Mammary epithelial cell (primary cell): ENCODE data around the gene NSG1.

ENCODE experiments used
- EZH2 ChIP-seq: IDR thresholded peaks from 2 replicates; pipeline ENCODE4 v1.6.1; 2012; ENCODE audit warnings: low read length, inconsistent platforms, borderline replicate concordance
- TF ChIP-seq, protein P1 (sequence below), 2 donors: IDR thresholded peaks in 1 of 2; conservative IDR thresholded peaks in 1 of 2; 2 replicates each; pipeline ENCODE4 v1.5.1; 2011 to 2012; ENCODE audit warnings: inconsistent platforms in 2 of 2, low read length in 2 of 2, mild to moderate bottlenecking in 2 of 2, control low read depth in 1 of 2, low read depth in 1 of 2; ENCODE audit not compliant: insufficient read depth in 1 of 2; ENCODE audit errors: extremely low read depth in 1 of 2

DNA sequence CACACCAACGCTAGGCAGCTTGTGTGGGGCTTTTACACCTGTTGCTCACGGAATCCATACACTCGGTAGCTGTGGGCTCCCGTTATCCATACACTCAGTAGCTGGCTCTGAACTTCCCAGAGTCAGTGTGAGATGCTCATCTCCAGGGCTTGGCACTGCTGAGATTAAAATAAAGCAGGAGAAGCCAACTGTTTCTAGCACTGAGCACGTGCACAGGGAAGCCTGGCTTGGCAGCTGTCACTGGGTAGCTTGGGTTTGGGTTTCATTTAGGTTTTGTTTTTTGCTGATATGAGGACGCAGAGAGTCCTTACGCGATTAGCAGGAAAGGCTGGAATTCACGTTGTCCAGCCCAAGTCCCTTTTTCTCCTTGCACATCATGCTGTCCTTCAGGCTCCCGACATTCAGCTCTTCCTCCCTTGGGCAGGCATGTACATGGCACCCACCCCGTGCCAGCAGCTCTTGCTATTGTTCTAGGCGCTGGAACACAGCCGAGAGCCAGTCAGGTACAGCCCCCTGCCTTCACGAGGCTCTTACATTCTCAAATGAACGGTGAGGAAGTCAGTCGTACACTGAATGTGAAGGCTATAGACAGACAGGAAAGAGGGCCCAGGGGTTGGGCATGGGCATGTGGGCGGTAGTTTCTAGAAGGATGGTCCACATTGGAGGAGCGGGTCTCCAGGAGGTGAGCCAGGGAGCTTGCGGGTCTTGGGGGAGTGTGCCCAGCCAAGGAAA lies 25.9 kb downstream of the NSG1 start:
- TF ChIP-seq, protein P1, sequence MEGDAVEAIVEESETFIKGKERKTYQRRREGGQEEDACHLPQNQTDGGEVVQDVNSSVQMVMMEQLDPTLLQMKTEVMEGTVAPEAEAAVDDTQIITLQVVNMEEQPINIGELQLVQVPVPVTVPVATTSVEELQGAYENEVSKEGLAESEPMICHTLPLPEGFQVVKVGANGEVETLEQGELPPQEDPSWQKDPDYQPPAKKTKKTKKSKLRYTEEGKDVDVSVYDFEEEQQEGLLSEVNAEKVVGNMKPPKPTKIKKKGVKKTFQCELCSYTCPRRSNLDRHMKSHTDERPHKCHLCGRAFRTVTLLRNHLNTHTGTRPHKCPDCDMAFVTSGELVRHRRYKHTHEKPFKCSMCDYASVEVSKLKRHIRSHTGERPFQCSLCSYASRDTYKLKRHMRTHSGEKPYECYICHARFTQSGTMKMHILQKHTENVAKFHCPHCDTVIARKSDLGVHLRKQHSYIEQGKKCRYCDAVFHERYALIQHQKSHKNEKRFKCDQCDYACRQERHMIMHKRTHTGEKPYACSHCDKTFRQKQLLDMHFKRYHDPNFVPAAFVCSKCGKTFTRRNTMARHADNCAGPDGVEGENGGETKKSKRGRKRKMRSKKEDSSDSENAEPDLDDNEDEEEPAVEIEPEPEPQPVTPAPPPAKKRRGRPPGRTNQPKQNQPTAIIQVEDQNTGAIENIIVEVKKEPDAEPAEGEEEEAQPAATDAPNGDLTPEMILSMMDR (conservative IDR thresholded peaks at IDR 0.05 in 1 of 2, IDR thresholded peaks at IDR 0.05 in 1 of 2; ENCODE audit: extremely low read depth in 1 of 2, insufficient read depth in 1 of 2, low read depth in 1 of 2, low read length in 2 of 2) = no peak
- no peak for TF ChIP-seq EZH2
